ENCODE results near the gene NBPF4.
"Not testable (repeated sequence)": the region's sequence is repeated elsewhere in the genome, so short reads cannot be mapped to it uniquely, and the experiment has no call there.

Gene NBPF4, protein sequence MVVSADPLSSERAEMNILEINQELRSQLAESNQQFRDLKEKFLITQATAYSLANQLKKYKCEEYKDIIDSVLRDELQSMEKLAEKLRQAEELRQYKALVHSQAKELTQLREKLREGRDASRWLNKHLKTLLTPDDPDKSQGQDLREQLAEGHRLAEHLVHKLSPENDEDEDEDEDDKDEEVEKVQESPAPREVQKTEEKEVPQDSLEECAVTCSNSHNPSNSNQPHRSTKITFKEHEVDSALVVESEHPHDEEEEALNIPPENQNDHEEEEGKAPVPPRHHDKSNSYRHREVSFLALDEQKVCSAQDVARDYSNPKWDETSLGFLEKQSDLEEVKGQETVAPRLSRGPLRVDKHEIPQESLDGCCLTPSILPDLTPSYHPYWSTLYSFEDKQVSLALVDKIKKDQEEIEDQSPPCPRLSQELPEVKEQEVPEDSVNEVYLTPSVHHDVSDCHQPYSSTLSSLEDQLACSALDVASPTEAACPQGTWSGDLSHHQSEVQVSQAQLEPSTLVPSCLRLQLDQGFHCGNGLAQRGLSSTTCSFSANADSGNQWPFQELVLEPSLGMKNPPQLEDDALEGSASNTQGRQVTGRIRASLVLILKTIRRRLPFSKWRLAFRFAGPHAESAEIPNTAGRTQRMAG

GRCh38 chr1:108243976-108244375, at the start of gene NBPF4:
NBPF4 (minus strand) TSS chr1:108244076; CDS start chr1:108243761, 315 bp downstream.
- ATAC-seq, DNase-seq: not testable (repeated sequence)

GRCh38 chr1:108282528-108283257, 38.8 kb upstream of the NBPF4 start:
- not testable (repeated sequence) for ATAC-seq, DNase-seq

DNA sequence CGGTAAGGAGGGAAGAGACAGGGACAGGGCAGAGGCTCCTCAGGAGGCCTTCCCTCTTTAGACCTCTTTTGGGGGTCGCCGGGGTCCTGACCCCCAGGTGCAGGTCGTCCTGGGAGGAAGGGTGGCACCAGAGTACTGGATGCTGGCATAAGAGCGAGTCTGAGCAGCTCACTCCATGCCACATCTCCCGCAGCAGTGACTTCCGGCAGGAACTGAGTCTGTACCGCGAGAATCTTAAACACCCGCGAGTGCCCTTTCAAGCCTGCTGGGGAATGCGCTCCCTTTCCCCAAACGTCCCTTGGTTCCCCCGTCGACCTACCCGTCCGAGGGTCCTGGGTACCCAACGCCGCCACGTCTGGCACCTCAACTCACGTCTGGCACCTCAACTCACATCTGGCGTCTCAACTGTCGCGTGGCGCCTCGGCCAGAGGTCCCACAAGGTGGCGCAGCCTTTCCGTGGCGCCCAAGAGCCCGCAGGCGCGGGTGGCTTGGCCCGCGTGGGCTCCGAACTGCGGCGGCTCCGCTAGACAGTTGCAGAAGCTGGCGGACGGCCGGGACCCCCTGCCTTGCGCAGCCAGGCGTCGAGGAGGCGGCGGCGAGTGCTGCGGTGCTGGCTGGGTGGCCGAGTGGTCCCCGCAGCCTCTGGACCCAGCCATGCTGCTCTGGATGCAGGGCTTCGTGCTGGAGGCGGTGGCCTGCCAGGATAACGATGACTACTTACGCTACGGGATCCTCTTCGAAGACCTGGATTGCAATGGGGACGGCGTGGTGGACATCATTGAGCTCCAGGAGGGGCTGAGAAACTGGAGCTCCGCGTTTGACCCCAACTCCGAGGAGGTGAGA, 28.8 kb upstream of the NBPF4 start:
- peak; percentile 72 for ATAC-seq
- DNase-seq, result not testable (repeated sequence)

DNA sequence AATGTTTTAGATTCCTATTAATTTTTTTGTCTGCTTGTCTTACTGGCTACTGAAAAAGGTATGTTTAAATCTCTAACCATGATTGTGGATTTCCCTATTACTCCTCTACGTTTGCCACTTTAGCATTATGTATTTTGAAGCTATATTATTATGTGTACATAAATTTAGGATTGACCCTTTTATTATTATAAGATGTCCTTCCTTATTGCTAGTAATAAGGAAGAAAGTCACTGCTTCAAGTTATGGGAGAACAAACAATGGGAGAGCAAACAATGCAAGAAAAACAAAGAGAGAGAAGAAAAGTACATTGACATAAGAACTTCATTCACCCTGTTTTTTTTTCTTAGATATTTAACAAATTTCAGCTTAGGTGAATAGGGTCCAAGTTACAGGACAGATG, 23.2 kb upstream of the NBPF4 start:
- not testable (repeated sequence) for DNase-seq, ATAC-seq

DNA sequence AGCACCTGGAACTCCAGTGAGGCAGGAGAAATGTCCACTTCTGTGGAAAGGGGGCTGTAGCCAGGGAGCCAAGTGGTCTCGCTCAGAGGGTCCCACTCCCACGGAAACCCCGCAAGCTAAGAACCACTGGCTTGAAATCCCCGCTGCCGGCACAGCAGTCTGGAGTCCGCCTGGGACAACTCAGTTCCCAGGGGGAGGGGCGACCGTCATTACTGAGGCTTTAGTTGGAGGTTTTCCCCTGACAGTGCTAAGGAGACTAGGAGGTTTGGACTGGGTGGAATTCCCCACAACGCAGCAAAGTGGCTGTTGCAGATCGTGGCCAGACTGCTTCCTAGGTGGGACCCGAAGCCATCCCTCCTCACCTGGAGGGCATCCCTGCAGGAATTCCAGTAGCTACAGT, 18.1 kb upstream of the NBPF4 start:
- DNase-seq, ATAC-seq: not testable (repeated sequence)

- not testable (repeated sequence) for ATAC-seq, DNase-seq
Observed at GRCh38 chr1:108261519-108261918, 17.6 kb upstream of the NBPF4 start.

- not testable (repeated sequence) for ATAC-seq, DNase-seq
Observed at GRCh38 chr1:108260578-108261259, 16.8 kb upstream of the NBPF4 start.

GRCh38 chr1:108255426-108255825, 11.6 kb upstream of the NBPF4 start:
- ATAC-seq, result peak; percentile 89
- not testable (repeated sequence) for DNase-seq

GRCh38 chr1:108239426-108239825, 4.5 kb downstream of the NBPF4 start:
- not testable (repeated sequence) for ATAC-seq, DNase-seq

DNA sequence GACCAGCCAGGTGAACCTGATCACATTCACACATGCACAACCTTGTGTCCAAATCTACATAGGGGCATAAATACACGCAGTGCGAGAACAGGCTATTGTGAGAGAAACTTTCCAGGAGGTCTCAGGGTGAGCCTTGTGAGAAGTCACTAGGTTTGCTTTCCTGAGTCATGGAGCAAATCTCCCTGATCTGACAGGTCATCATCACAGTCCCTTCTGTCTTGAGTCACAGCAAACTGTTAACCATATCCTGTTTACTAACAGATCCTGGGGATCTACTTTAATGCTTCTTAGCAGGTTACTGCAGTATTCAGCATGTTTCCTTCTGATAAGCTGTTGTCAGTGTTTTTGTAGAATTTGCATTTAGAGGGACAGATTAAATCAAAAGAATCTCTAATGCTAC, 8.6 kb downstream of the NBPF4 start:
- not testable (repeated sequence) for DNase-seq
- ATAC-seq, result peak; percentile 82

DNA sequence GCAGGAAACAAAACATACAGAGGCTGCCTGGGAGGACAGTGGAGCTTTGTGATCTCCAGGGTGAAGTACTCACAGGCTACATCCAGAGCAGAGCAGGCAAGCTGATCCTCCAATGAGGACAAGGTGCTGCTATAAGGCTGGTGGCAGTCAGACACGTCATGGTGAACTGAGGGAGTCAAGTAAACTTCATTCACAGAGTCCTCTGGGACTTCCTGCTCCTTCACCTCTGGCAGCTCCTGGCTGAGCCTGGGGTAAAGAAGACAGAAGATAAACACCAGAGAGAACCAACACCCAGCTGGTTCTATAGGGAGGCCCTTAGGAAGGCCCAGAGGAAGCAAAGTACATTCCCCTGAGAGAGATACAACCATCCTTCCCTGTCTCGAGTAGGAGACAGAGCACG, 11.7 kb downstream of the NBPF4 start:
- DNase-seq, ATAC-seq: not testable (repeated sequence)

DNA sequence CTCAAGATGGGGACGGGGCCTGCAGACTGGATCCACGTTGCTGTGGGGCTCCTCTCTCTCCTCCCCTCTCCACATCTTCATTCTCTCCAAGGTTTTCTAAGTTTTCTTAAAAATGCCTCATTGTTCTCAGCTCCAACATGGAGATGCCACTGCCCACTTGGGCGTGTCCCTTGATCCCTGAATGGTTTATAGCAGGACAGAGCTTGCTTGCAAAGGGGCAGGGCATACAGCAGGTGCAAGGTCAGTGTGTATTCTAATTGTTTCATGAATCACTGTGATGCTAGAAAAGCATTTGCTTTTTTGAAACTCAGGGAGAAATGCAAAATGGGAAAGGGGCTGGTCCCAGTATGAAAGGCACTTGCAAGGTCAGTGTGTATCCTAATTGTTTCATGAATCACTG, 13.9 kb downstream of the NBPF4 start:
- not testable (repeated sequence) for DNase-seq, ATAC-seq

DNA sequence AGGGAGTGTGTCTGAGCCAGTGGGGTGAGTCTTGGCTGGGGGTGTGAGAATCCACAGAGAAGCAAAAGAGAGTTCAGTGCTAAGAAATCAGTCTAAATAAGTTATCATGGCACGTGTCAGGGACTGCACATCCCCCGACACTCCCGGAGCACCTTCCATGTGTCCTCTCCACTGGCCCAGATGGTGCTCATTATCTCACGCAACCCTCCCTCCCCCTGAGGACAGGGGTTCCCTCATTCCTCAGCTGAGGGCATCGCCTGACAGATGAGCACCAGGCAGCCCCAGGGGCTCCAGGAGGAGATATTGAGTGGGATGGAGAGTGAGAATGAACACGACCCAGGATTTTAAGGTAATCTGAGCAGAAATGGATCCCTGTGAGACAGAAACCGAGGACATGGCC, 16.1 kb downstream of the NBPF4 start:
- DNase-seq, ATAC-seq: not testable (repeated sequence)

- not testable (repeated sequence) for ATAC-seq, DNase-seq
Observed at GRCh38 chr1:108226855-108227254, 17.0 kb downstream of the NBPF4 start.

DNA sequence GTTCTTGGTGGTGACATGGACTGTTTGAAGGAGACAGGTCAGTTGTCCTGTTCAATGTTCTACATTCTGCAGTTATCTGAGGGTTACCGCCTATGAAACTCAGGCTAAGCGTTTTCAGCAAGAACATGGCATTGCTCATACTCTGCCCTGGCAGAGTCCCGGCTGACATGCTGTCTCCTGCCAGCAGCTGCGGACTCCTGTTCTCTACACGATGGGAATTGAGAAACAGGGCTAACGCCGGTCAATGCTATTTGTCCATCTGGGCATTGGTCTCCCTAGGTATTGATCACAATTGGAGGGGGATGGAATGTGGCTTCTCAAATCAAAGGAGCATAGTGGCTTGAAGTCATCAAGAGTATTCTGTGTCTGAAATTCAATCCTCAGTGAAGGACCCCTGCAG, 20.6 kb downstream of the NBPF4 start:
- DNase-seq, ATAC-seq: not testable (repeated sequence)

GRCh38 chr1:108217515-108218174, 26.2 kb downstream of the NBPF4 start:
- DNase-seq, ATAC-seq: not testable (repeated sequence)

GRCh38 chr1:108217007-108217406, 26.9 kb downstream of the NBPF4 start:
- peak; percentile 63 for ATAC-seq
- DNase-seq, result not testable (repeated sequence)

DNA sequence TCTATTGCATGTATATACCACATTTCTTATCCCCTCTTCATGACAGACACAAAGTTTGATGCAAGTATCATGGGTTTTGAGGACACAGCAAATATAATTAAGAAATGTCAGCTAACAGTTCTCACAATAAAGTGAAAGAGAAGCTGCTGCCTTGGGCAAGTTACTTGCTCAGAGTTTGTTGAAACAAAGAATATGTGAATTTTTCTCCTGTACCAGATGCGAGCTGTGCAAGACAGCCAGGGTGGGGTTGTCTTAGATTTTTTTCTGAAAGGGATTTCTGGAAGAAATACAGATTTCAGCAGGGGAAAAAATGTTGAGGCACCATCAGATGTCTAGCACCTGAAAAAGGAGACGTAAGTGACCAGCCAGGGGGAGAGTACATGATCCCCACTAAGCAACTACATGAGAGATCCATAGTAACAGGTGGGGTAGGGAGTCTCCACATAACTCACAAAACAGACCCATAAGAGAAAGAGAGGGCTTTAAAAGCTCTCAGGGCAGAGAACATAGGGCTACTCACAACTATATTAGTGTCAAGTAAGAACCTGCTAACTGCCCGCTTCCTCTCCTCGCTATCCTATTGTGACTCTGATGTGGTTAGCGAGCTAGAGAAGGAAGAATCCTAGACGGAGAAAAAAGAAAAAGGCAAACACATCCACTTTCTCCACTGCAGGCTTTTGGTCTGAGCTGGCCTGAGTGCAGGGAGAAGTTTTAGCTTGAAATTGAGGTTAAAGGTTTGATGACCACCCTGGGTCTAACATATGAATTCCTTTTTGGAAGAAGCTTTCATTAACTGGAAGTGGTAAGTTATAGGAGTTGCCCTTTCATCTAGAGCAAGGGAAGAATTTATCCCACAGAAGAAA, 27.6 kb downstream of the NBPF4 start:
- not testable (repeated sequence) for DNase-seq, ATAC-seq
